H1 (cell line): Measurements from ENCODE around the gene RNF41. TPM values are rescaled to one million over a fixed set of nuclear protein-coding genes. Genes with fewer than 3 reads are reported as not detected.

ENCODE experiments used
- CTCF ChIA-PET: fragments of 300-600 bp; sonication (Branson Sonifier 250); formaldehyde crosslinking; loops from one replicate; lab custom pipeline; 2021; ENCODE audit not compliant: partially characterized antibody; lab: Charles Lee
- POLR2A ChIA-PET: fragments of 300-600 bp; sonication (Branson Sonifier 250); formaldehyde crosslinking; loops from one replicate; lab custom pipeline; 2021; ENCODE audit warnings: inconsistent platforms; ENCODE audit not compliant: partially characterized antibody; lab: Charles Lee
- DNase-seq, 2 experiments: peaks; one replicate each; pipeline versions ENCODE4 v3.0.0 to v3.0.0-alpha.2; 2010 to 2022; ENCODE audit warnings: low spot score in 2 of 2, low read depth in 1 of 2, mixed read lengths in 1 of 2
- FAIRE-seq: peaks from 2 replicates; lab custom pipeline; 2011; peaks lifted over from hg19 to GRCh38; lab: Jason Lieb, UNC
- H2AFZ ChIP-seq: 2 replicates; pipeline ENCODE4 v1.8.1; 2012; ENCODE audit warnings: low read length, inconsistent platforms
- H2AK5ac ChIP-seq: 2 replicates; pipeline ENCODE4 v1.6.1; 2013; ENCODE audit warnings: low read depth, low read length
- H2BK120ac ChIP-seq: replicated peaks from 2 replicates; pipeline ENCODE3; 2013; ENCODE audit warnings: low read depth, low read length, inconsistent platforms
- H2BK12ac ChIP-seq: 2 replicates; pipeline ENCODE4 v1.6.1; 2013; ENCODE audit warnings: low read depth, low read length
- H2BK15ac ChIP-seq: 2 replicates; pipeline ENCODE4 v1.6.1; 2013; ENCODE audit warnings: low read length
- H2BK20ac ChIP-seq: 2 replicates; pipeline ENCODE4 v1.6.1; 2013; ENCODE audit warnings: low read length
- H2BK5ac ChIP-seq: 2 replicates; pipeline ENCODE4 v1.6.1; 2013; ENCODE audit warnings: low read depth, low read length
- H3K14ac ChIP-seq: 2 replicates; pipeline ENCODE4 v1.6.1; 2013; ENCODE audit warnings: inconsistent platforms; ENCODE audit not compliant: insufficient read length
- H3K18ac ChIP-seq: 2 replicates; pipeline ENCODE4 v1.6.1; 2013; ENCODE audit warnings: low read length; ENCODE audit errors: extremely low read depth
- H3K23ac ChIP-seq: 2 replicates; pipeline ENCODE4 v1.6.1; 2013; ENCODE audit warnings: inconsistent platforms; ENCODE audit not compliant: insufficient read length
- H3K23me2 ChIP-seq: 2 replicates; pipeline ENCODE4 v1.6.1; 2013; ENCODE audit warnings: low read depth, low read length
- H3K27ac ChIP-seq: 2 replicates; pipeline ENCODE4 v1.6.1; 2011; ENCODE audit warnings: low read depth, low read length, inconsistent platforms
- H3K27me3 ChIP-seq, 4 experiments: replicated peaks in 1 of 4; 1 replicate in 1 of 4; 2 replicates in 3 of 4; pipeline versions ENCODE4 v1.6.1 to v1.8.1; 2011 to 2013; ENCODE audit warnings: low read length in 3 of 4, mild to moderate bottlenecking in 3 of 4, inconsistent platforms in 2 of 4, mixed read lengths in 2 of 4, moderate library complexity in 1 of 4; ENCODE audit not compliant: control insufficient read depth in 3 of 4, insufficient read depth in 3 of 4; ENCODE audit errors: extremely low read depth in 1 of 4
- H3K36me3 ChIP-seq, 4 experiments: 2 replicates each; pipeline versions ENCODE4 v1.6.1 to v1.8.1; 2011 to 2013; ENCODE audit warnings: mild to moderate bottlenecking in 4 of 4, low read length in 3 of 4, moderate library complexity in 2 of 4, control low read depth in 1 of 4, inconsistent platforms in 1 of 4; ENCODE audit not compliant: insufficient read depth in 4 of 4, control insufficient read depth in 2 of 4
- H3K4ac ChIP-seq: replicated peaks from 2 replicates; pipeline ENCODE3; 2013; ENCODE audit warnings: low read length, low read depth, mixed read lengths, inconsistent platforms; ENCODE audit not compliant: insufficient read length
- H3K4me1 ChIP-seq, 4 experiments: replicated peaks in 1 of 4; 1 replicate in 1 of 4; 2 replicates in 3 of 4; pipeline versions ENCODE4 v1.6.1 to v1.8.1; 2011 to 2013; ENCODE audit warnings: low read length in 3 of 4, inconsistent platforms in 2 of 4, mixed read lengths in 1 of 4; ENCODE audit not compliant: insufficient read depth in 4 of 4, control insufficient read depth in 3 of 4
- H3K4me2 ChIP-seq, 2 experiments: 2 replicates each; pipeline versions ENCODE4 v1.6.1 to v1.8.1; 2011 to 2013; ENCODE audit warnings: low read depth in 2 of 2, low read length in 2 of 2, control low read depth in 1 of 2, inconsistent platforms in 1 of 2, mild to moderate bottlenecking in 1 of 2; ENCODE audit not compliant: insufficient read depth in 1 of 2
- H3K4me3 ChIP-seq, 4 experiments: fragments of 200-600, 300-600 bp in 1 of 4; sonication (generic), shearing (Covaris generic), sonication (Bioruptor Twin) in 1 of 4; 2 replicates each; pipeline versions ENCODE4 v1.5.1 to v1.8.1; 2011 to 2016; ENCODE audit warnings: low read length in 4 of 4, low read depth in 3 of 4, control low read depth in 2 of 4, inconsistent platforms in 2 of 4, mild to moderate bottlenecking in 2 of 4, mixed read lengths in 1 of 4, moderate library complexity in 1 of 4; ENCODE audit not compliant: insufficient read depth in 2 of 4; ENCODE audit errors: extremely low read depth in 1 of 4
- H3K56ac ChIP-seq: replicated peaks from 2 replicates; pipeline ENCODE3; 2013; ENCODE audit warnings: low read depth, mild to moderate bottlenecking, mixed read lengths, low read length, inconsistent platforms; ENCODE audit not compliant: insufficient read length
- H3K79me1 ChIP-seq: 2 replicates; pipeline ENCODE4 v1.6.1; 2013; ENCODE audit warnings: low read depth, low read length, control low read depth
- H3K79me2 ChIP-seq, 2 experiments: 2 replicates each; pipeline versions ENCODE4 v1.6.1 to v1.8.1; 2012 to 2013; ENCODE audit warnings: low read length in 2 of 2, mild to moderate bottlenecking in 2 of 2, inconsistent platforms in 1 of 2; ENCODE audit not compliant: insufficient read depth in 2 of 2, control insufficient read depth in 1 of 2
- H3K9ac ChIP-seq, 4 experiments: replicated peaks in 1 of 4; 1 replicate in 1 of 4; 2 replicates in 3 of 4; pipeline versions ENCODE4 v1.6.1 to v1.8.1; 2011 to 2013; ENCODE audit warnings: low read depth in 3 of 4, low read length in 3 of 4, control low read depth in 2 of 4, mild to moderate bottlenecking in 2 of 4, moderate library complexity in 2 of 4, inconsistent platforms in 1 of 4; ENCODE audit errors: extremely low read depth in 1 of 4
- H3K9me3 ChIP-seq, 2 experiments: 2 replicates each; pipeline versions ENCODE4 v1.6.1 to v1.8.1; 2012 to 2013; ENCODE audit warnings: mild to moderate bottlenecking in 2 of 2, moderate library complexity in 2 of 2, control low read depth in 1 of 2, inconsistent platforms in 1 of 2, low read depth in 1 of 2, low read length in 1 of 2, mixed read lengths in 1 of 2; ENCODE audit not compliant: insufficient read depth in 2 of 2
- H4K20me1 ChIP-seq, 2 experiments: replicated peaks in 1 of 2; 2 replicates each; pipeline versions ENCODE3 to v1.8.1; 2011 to 2013; ENCODE audit warnings: inconsistent platforms in 2 of 2, low read length in 2 of 2, mild to moderate bottlenecking in 1 of 2; ENCODE audit not compliant: insufficient read depth in 2 of 2, control insufficient read depth in 1 of 2
- H4K5ac ChIP-seq: 2 replicates; pipeline ENCODE4 v1.6.1; 2013; ENCODE audit warnings: low read length, low read depth, mixed read lengths, inconsistent platforms; ENCODE audit not compliant: insufficient read length
- H4K8ac ChIP-seq: 2 replicates; pipeline ENCODE4 v1.8.0; 2013; ENCODE audit warnings: mild to moderate bottlenecking, moderate library complexity, low read length, inconsistent platforms; ENCODE audit not compliant: insufficient read depth; ENCODE audit errors: extremely low read depth
- H4K91ac ChIP-seq: replicated peaks from 2 replicates; pipeline ENCODE3; 2013; ENCODE audit warnings: low read length, mixed read lengths, inconsistent platforms; ENCODE audit not compliant: insufficient read length
- BRCA1 ChIP-seq: IDR thresholded peaks from 2 replicates; pipeline ENCODE4 v1.6.1; 2012; ENCODE audit warnings: low read depth, low read length, improper control_type of control experiment
- CBX8 ChIP-seq: fragments of 300-800, 300-1000 bp; sonication (generic); IDR thresholded peaks from 2 replicates; pipeline ENCODE4 v1.7.1; 2016; ENCODE audit warnings: low read depth, low read length, borderline replicate concordance
- CTBP2 ChIP-seq: IDR thresholded peaks from 2 replicates; pipeline ENCODE4 v1.7.0; 2011; ENCODE audit warnings: borderline replicate concordance, mild to moderate bottlenecking, moderate library complexity, mixed read lengths, low read length; ENCODE audit not compliant: insufficient read depth, insufficient read length
- FOSL1 ChIP-seq: IDR thresholded peaks from 2 replicates; pipeline ENCODE4 v1.6.1; 2011; ENCODE audit warnings: mild to moderate bottlenecking, low read depth, low read length, moderate library complexity; ENCODE audit not compliant: insufficient read depth
- GABPA ChIP-seq: IDR thresholded peaks from 2 replicates; pipeline ENCODE4 v1.6.1; 2011; ENCODE audit warnings: mild to moderate bottlenecking, low read length, moderate library complexity, borderline replicate concordance; ENCODE audit not compliant: insufficient read depth
- KDM4A ChIP-seq: IDR thresholded peaks from one replicate; pipeline ENCODE4 v1.7.1; 2012; ENCODE audit warnings: low read depth, mild to moderate bottlenecking, moderate library complexity, low read length, inconsistent platforms; ENCODE audit not compliant: severe bottlenecking
- POLR2AphosphoS5 ChIP-seq: IDR thresholded peaks from 2 replicates; pipeline ENCODE4 v1.6.1; 2011; ENCODE audit warnings: low read depth, low read length
- RBBP5 ChIP-seq: IDR thresholded peaks from 2 replicates; pipeline ENCODE4 v1.7.1; 2012; ENCODE audit warnings: low read depth, mild to moderate bottlenecking, inconsistent platforms, low read length, moderate library complexity, borderline replicate concordance
- TBP ChIP-seq: IDR thresholded peaks from 2 replicates; pipeline ENCODE4 v1.6.1; 2011; ENCODE audit warnings: low read depth, low read length, improper control_type of control experiment
- TCF12 ChIP-seq: IDR thresholded peaks from 2 replicates; pipeline ENCODE4 v1.6.1; 2011; ENCODE audit warnings: low read depth, mild to moderate bottlenecking, low read length
- WGBS, 2 experiments: shearing (Covaris generic) in 1 of 2; methylation state at CpG; one replicate each; pipeline versions ENCODE4 v1.1.6 to v1.1.7; 2013 to 2015; ENCODE audit warnings: low lambda C conversion rate in 2 of 2, mixed read lengths in 2 of 2, inconsistent platforms in 1 of 2, low coverage in 1 of 2, missing lambda C conversion rate in 1 of 2; ENCODE audit not compliant: insufficient replicate concordance in 2 of 2, insufficient coverage in 1 of 2, insufficient read length in 1 of 2; ENCODE audit errors: extremely low coverage in 1 of 2, missing lambda C conversion rate in 1 of 2; 5-methylcytosine and 5-hydroxymethylcytosine counted together
- polyA plus RNA-seq, 7 experiments: library from polyadenylated mRNA; depleted of rRNA in 3 of 7; stranded (reverse) in 5 of 7; unstranded in 2 of 7; fragments of >200 nt in 5 of 7; fragments of 200-250 nt in 2 of 7; gene quantifications; 1 replicate in 5 of 7; 2 replicates in 1 of 7; 4 replicates in 1 of 7; pipeline versions ENCODE4 v1.2.1 to v1.2.3, GENCODE V29; 2011 to 2013; ENCODE audit warnings: missing spikeins in 2 of 7, mixed read lengths in 2 of 7
- total RNA-seq: library from RNA; stranded (reverse); fragmentation: NEBNext Ultra II Directional; extraction: Animal tissue kit (Norgen Biotek cat#: 25700); gene quantifications from 2 replicates; pipeline ENCODE4 v1.2.1, GENCODE V29; 2021

Gene RNF41
- total and polyA plus RNA-seq, 2 of the 8 experiments (the other 6 are each of a cell fraction or from before 2014, with no cell fraction given) = 55.5 to 98.6 TPM

GRCh38 chr12:56229916-56230431 is 8.3 kb upstream of the RNF41 start, which contains the start of gene SLC39A5:
TSS of gene SLC39A5 (plus strand) at chr12:56230051. CDS start at chr12:56231275, 1,224 bp downstream.
- peaks cover 2% of the 10 kb centered on the region; the same call in 1 of the 2 replicates for H3K79me1 ChIP-seq

More at GRCh38 chr12:56229916-56230431, 8.3 kb upstream of the RNF41 start, which contains the start of gene SLC39A5:
- Histone ChIP-seq H3K18ac (no peak within 1 kb of the TSS), H2BK120ac (no peak within 1 kb of the TSS), H3K56ac (no peak within 1 kb of the TSS), H3K23me2 (no peaks in the 10 kb centered on the region), H3K9ac (no peak within 1 kb of the TSS), H3K79me2 (no peaks in the 10 kb centered on the region), H2BK15ac (no peak within 1 kb of the TSS), H2BK12ac (no peak within 1 kb of the TSS), H4K20me1 (no peaks in the 10 kb centered on the region), H3K4me1 (peaks cover 0 to 6% (median under 1%) of the 10 kb centered on the region in 4 experiments; a peak in 4 of 7 replicates), H3K36me3 (peaks cover 0 to 4% (median 1%) of the 10 kb centered on the region in 4 experiments; a peak in 1 of 8 replicates)
- WGBS, 2 experiments = 90% methylated on average over 3 of the region's 4 CpGs; no CpG with 5 or more reads in 1 of the 2 experiments
- TF ChIP-seq RBBP5 (no peak), POLR2AphosphoS5 (no peak), CBX8 (no peak), TBP (no peak), FOSL1 (no peak), TCF12 (no peak), BRCA1 (no peak), KDM4A (no peak), CTBP2 (no peak), GABPA (no peak)
- TF ChIP-seq, all 59 proteins: peak for 0
- DNase-seq = no peak
- Histone ChIP-seq H2AK5ac (0 out of 2 replicates have a peak within 1 kb of the TSS, but pooled peaks have one; percentile 24), H4K91ac (no peak within 1 kb of the TSS), H2BK20ac (no peak within 1 kb of the TSS), H3K27ac (no peak within 1 kb of the TSS), H3K23ac (no peak within 1 kb of the TSS), H3K27me3 (no peaks in the 10 kb centered on the region), H3K4me3 (no peak within 1 kb of the TSS), H4K5ac (no peak within 1 kb of the TSS), H2AFZ (no peak within 1 kb of the TSS), H3K14ac (no peak within 1 kb of the TSS), H3K4me2 (no peak within 1 kb of the TSS), H4K8ac (peak within 1 kb of the TSS; percentile 76; the same call in 1 of the 2 replicates), H3K4ac (no peak within 1 kb of the TSS), H3K9me3 (no peaks in the 10 kb centered on the region), H2BK5ac (no peak within 1 kb of the TSS)
- ChIA-PET CTCF (interaction anchor here (0.9 to 10.5 kb wide), 4 partner anchors 23 to 231 kb away, joined by 3 to 72 read pairs (median 4); partner anchors contain the start of gene COQ10A), POLR2A (interaction anchor here (1.0 to 3.4 kb wide), 4 partner anchors 36 to 42 kb away, joined by 3 to 11 read pairs (median 4); partner anchors contain the start of gene SMARCC2)
- no peak for FAIRE-seq
